Measurements from ENCODE around the gene SYK. TPM values are rescaled to one million over a fixed set of nuclear protein-coding genes. Genes with fewer than 3 reads are reported as not detected.

The SYK gene
- total and polyA plus RNA-seq, 2 of the 13 experiments (the other 11 are each of a cell fraction or from before 2014, with no cell fraction given), result not detected

DNA sequence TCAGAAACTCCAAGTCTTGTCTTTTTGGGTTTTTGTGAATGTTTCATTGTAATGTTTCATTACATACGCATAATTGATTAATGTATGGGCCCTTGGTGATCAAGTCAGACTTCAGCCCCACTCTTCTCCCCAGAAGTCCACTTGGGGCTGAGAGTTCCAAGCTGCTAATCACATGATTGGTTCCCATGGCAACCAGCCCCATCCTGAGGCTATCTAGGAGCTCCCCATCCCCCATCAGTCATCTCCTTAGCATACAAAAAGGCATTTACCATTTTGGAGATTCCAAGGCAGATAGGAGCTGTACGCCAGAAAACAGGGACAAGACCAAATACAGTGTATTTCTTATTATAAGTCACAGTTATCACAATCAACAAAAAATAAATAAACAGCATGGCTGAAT lies 22.9 kb upstream of the SYK start:
- ChIA-PET POLR2A (no interaction called here), CTCF (ENCODE audit: low intra/inter-chr PET ratio, low total read pairs) (no interaction called here)
- no peak overlapping the region for H3K4me2 ChIP-seq (ENCODE audit: low read depth, low read length)
- H3K36me3 ChIP-seq (replicated peaks in 1 of 2; ENCODE audit: control insufficient read depth in 1 of 2, insufficient read depth in 2 of 2, low read length in 2 of 2), result no peaks in the 10 kb centered on the region
- H3K27ac ChIP-seq (ENCODE audit: extremely low read length, insufficient read depth, low read length), result no peak overlapping the region
- no peak overlapping the region for H3K9ac ChIP-seq (ENCODE audit: insufficient read depth, low read depth, low read length)
- no peaks in the 10 kb centered on the region for H3K79me2 ChIP-seq (ENCODE audit: insufficient read depth, low read length)
- 42% methylated on average over 2 of the region's 2 CpGs for WGBS (ENCODE audit: low lambda C conversion rate)
- H3K9me3 ChIP-seq (ENCODE audit: low read length), result no peaks in the 10 kb centered on the region
- no peak overlapping the region for H3K4me3 ChIP-seq (replicated peaks in 1 of 3; ENCODE audit: insufficient read depth in 1 of 3, low read depth in 2 of 3, low read length in 3 of 3)
- FAIRE-seq (no peak), ATAC-seq (no peak), DNase-seq (ENCODE audit: low spot score) (no peak)
- intact Hi-C loops (cut with micrococcal nuclease; ENCODE audit: unreplicated experiment), result no loop called here
- in situ Hi-C loops (cut with HindIII; ENCODE audit: extremely low pct_ligation_motif_present, low pct_unique_long_range_greater_than_20kb), result no loop called here
- no peaks in the 10 kb centered on the region for H3K27me3 ChIP-seq (ENCODE audit: control insufficient read depth in 1 of 2, insufficient read depth in 2 of 2, low read length in 2 of 2)
- no peak overlapping the region for H2AFZ ChIP-seq (ENCODE audit: low read length)
- H3K4me1 ChIP-seq (ENCODE audit: insufficient read depth, low read length), result no peaks in the 10 kb centered on the region
- no TSS peak for BruUV-seq (replicated peaks)
- no peaks in the 10 kb centered on the region for H4K20me1 ChIP-seq (ENCODE audit: insufficient read depth, low read length)
- TF ChIP-seq DNMT1 (CRISPR knock-in tag; IDR thresholded peaks at IDR 0.05) (no peak), RERE (CRISPR knock-in tag; IDR thresholded peaks at IDR 0.05; ENCODE audit: low read depth) (no peak), ARHGAP35 (CRISPR knock-in tag; IDR thresholded peaks at IDR 0.05; ENCODE audit: borderline replicate concordance) (no peak), ZNF136 (CRISPR knock-in tag; IDR thresholded peaks at IDR 0.05; ENCODE audit: low read depth) (no peak), ZNF510 (CRISPR knock-in tag; IDR thresholded peaks at IDR 0.05; ENCODE audit: low read depth) (no peak), MAF1 (CRISPR knock-in tag; IDR thresholded peaks at IDR 0.05; ENCODE audit: borderline replicate concordance) (no peak), ARID4A (CRISPR knock-in tag; IDR thresholded peaks at IDR 0.05; ENCODE audit: borderline replicate concordance) (no peak), RELA (CRISPR knock-in tag; IDR thresholded peaks at IDR 0.05) (no peak), ZNF263 (CRISPR knock-in tag; IDR thresholded peaks at IDR 0.05) (no peak)
- TF ChIP-seq, protein P1, sequence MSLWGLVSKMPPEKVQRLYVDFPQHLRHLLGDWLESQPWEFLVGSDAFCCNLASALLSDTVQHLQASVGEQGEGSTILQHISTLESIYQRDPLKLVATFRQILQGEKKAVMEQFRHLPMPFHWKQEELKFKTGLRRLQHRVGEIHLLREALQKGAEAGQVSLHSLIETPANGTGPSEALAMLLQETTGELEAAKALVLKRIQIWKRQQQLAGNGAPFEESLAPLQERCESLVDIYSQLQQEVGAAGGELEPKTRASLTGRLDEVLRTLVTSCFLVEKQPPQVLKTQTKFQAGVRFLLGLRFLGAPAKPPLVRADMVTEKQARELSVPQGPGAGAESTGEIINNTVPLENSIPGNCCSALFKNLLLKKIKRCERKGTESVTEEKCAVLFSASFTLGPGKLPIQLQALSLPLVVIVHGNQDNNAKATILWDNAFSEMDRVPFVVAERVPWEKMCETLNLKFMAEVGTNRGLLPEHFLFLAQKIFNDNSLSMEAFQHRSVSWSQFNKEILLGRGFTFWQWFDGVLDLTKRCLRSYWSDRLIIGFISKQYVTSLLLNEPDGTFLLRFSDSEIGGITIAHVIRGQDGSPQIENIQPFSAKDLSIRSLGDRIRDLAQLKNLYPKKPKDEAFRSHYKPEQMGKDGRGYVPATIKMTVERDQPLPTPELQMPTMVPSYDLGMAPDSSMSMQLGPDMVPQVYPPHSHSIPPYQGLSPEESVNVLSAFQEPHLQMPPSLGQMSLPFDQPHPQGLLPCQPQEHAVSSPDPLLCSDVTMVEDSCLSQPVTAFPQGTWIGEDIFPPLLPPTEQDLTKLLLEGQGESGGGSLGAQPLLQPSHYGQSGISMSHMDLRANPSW (CRISPR knock-in tag; IDR thresholded peaks at IDR 0.05; ENCODE audit: borderline replicate concordance), result no peak
